ENCODE results near the gene GRIFIN. TPM values are rescaled to one million over a fixed set of nuclear protein-coding genes. Genes with fewer than 3 reads are reported as not detected.
A peak's percentile ranks its signal among the peaks of the same experiment; 100 is the strongest.

GRIFIN gene
- total and polyA plus RNA-seq, 4 donors, result not detected

GRCh38 chr7:2433713-2434550, 42.3 kb downstream of the GRIFIN start:
- H3K9ac ChIP-seq (ENCODE audit: insufficient read depth in 1 of 2, low read length in 2 of 2), result no peak overlapping the region
- WGBS, 2 donors, result 77 to 94% methylated on average over 42 of the region's 42 CpGs
- DNase-seq (no peak), ATAC-seq (ENCODE audit: insufficient read depth, low FRiP score) (peak; percentile 54)
- TF ChIP-seq CTCF (IDR thresholded peaks at IDR 0.05; ENCODE audit: control extremely low read depth, extremely low read depth), result no peak
- no peak overlapping the region for H3K4me3 ChIP-seq
- H3K9me3 ChIP-seq (ENCODE audit: control insufficient read depth in 4 of 4, insufficient read depth in 3 of 4, low read length in 3 of 4), result peaks cover 0 to 5% (median 2%) of the 10 kb centered on the region in 4 donors
- H3K4me1 ChIP-seq (ENCODE audit: control insufficient read depth in 5 of 5, insufficient read depth in 5 of 5, low read length in 5 of 5), result peaks cover 0 to 5% (median 0%) of the 10 kb centered on the region in 5 donors
- peaks cover 9 to 21% (median 14%) of the 10 kb centered on the region in 4 donors for H3K36me3 ChIP-seq (ENCODE audit: control insufficient read depth in 4 of 4, insufficient read depth in 4 of 4, low read length in 4 of 4)
- H3K27ac ChIP-seq (ENCODE audit: low read depth in 1 of 2, low read length in 1 of 2), result no peak overlapping the region
- no peaks in the 10 kb centered on the region for H3K27me3 ChIP-seq (ENCODE audit: control insufficient read depth in 3 of 3, insufficient read depth in 3 of 3, low read length in 2 of 3)

GRCh38 chr7:2432910-2433712, 43.1 kb downstream of the GRIFIN start:
- H3K4me1 ChIP-seq (ENCODE audit: control insufficient read depth in 5 of 5, insufficient read depth in 5 of 5, low read length in 5 of 5), result peaks cover 0 to 5% (median 0%) of the 10 kb centered on the region in 5 donors
- no peaks in the 10 kb centered on the region for H3K27me3 ChIP-seq (ENCODE audit: control insufficient read depth in 3 of 3, insufficient read depth in 3 of 3, low read length in 2 of 3)
- DNase-seq (no peak), ATAC-seq (ENCODE audit: insufficient read depth, low FRiP score) (no peak)
- WGBS, 2 donors, result 98% methylated on average over 85 of the region's 85 CpGs
- H3K27ac ChIP-seq (ENCODE audit: low read depth in 1 of 2, low read length in 1 of 2), result no peak overlapping the region
- peaks cover 0 to 5% (median 2%) of the 10 kb centered on the region in 4 donors for H3K9me3 ChIP-seq (ENCODE audit: control insufficient read depth in 4 of 4, insufficient read depth in 3 of 4, low read length in 3 of 4)
- no peak for TF ChIP-seq CTCF (IDR thresholded peaks at IDR 0.05; ENCODE audit: control extremely low read depth, extremely low read depth)
- no peak overlapping the region for H3K9ac ChIP-seq (ENCODE audit: insufficient read depth in 1 of 2, low read length in 2 of 2)
- no peak overlapping the region for H3K4me3 ChIP-seq
- peaks cover 9 to 21% (median 14%) of the 10 kb centered on the region in 4 donors for H3K36me3 ChIP-seq (ENCODE audit: control insufficient read depth in 4 of 4, insufficient read depth in 4 of 4, low read length in 4 of 4)

GRCh38 chr7:2431260-2431867, 44.8 kb downstream of the GRIFIN start:
- peaks cover 9 to 21% (median 14%) of the 10 kb centered on the region in 4 donors for H3K36me3 ChIP-seq (ENCODE audit: control insufficient read depth in 4 of 4, insufficient read depth in 4 of 4, low read length in 4 of 4)
- H3K27me3 ChIP-seq (ENCODE audit: control insufficient read depth in 3 of 3, insufficient read depth in 3 of 3, low read length in 2 of 3), result no peaks in the 10 kb centered on the region
- TF ChIP-seq CTCF (IDR thresholded peaks at IDR 0.05; ENCODE audit: control extremely low read depth, extremely low read depth), result peak; percentile 5
- H3K27ac ChIP-seq (ENCODE audit: low read depth in 1 of 2, low read length in 1 of 2), result no peak overlapping the region
- DNase-seq, result no peak
- H3K4me3 ChIP-seq, result no peak overlapping the region
- H3K4me1 ChIP-seq (ENCODE audit: control insufficient read depth in 5 of 5, insufficient read depth in 5 of 5, low read length in 5 of 5), result no peaks in the 10 kb centered on the region
- ATAC-seq (ENCODE audit: insufficient read depth, low FRiP score), result no peak
- 78 to 86% methylated on average over 3 of the region's 3 CpGs for WGBS, 2 donors
- H3K9me3 ChIP-seq (ENCODE audit: control insufficient read depth in 4 of 4, insufficient read depth in 3 of 4, low read length in 3 of 4), result peaks cover 0 to 5% (median 2%) of the 10 kb centered on the region in 4 donors
- no peak overlapping the region for H3K9ac ChIP-seq (ENCODE audit: insufficient read depth in 1 of 2, low read length in 2 of 2)
